ENCODE measurements around the gene PDCD11.
A peak's percentile ranks its signal among the peaks of the same experiment; 100 is the strongest.

Gene PDCD11

DNA sequence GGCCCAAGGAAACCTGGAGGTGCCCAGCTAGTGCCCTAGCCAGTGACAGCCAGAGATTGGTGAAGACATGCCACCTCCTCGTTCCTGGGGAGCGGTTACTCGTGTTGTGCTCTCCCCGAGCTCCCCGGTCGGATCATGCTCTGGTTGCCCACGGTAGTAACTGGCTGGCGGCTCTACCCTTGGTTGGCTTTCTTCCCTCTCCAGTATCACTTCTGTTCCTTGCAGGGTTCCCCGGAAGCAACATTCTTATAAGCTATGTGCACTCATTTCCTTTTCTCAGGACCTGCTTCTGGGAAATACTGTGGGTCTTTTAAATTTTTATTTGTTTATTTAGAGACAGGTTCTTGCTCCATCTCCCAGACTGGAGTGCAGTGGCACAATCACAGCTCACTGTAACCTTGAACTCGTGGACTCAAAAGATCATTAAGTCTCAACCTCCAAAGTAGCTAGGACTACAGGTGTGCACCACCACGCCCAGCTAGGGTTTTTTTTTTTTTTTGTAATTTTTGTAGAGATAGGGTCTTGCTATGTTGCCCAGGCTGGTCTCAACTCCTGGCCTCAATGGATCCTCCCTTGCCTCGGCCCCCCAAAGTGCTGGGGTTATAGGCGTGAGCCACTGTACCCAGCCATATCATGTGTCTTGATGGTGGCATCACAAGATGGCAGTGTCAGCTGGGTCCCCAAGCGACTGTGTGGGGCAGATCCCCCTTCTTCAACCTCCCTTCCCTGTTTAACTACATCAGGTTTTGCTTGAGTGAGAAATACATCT lies 69.2 kb downstream of the PDCD11 start:
- H3K27ac Mint-ChIP-seq = no peak overlapping the region
- peaks cover 0 to under 1% of the 10 kb centered on the region in 2 donors for H3K9me3 Mint-ChIP-seq
- no peaks in the 10 kb centered on the region for H3K27me3 Mint-ChIP-seq
- no peak overlapping the region for H3K4me3 Mint-ChIP-seq
- H3K36me3 Mint-ChIP-seq = peaks cover 0 to 2% of the 10 kb centered on the region in 2 donors
- no peak for DNase-seq
- H3K4me1 Mint-ChIP-seq = peaks cover 25 to 33% of the 10 kb centered on the region in 2 donors
- no peak for ATAC-seq (replicated peaks)

GRCh38 chr10:103466734-103467133 lies 70.3 kb downstream of the PDCD11 start:
- H3K4me1 Mint-ChIP-seq = peaks cover 30 to 43% of the 10 kb centered on the region in 2 donors
- no peak overlapping the region for H3K4me3 Mint-ChIP-seq
- peak overlapping the region; percentile 91 for H3K27ac Mint-ChIP-seq
- H3K36me3 Mint-ChIP-seq = peaks cover 0 to 5% of the 10 kb centered on the region in 2 donors
- DNase-seq = no peak
- H3K27me3 Mint-ChIP-seq = no peaks in the 10 kb centered on the region
- peaks cover 0 to 3% of the 10 kb centered on the region in 2 donors for H3K9me3 Mint-ChIP-seq
- no peak for ATAC-seq (replicated peaks)

DNA sequence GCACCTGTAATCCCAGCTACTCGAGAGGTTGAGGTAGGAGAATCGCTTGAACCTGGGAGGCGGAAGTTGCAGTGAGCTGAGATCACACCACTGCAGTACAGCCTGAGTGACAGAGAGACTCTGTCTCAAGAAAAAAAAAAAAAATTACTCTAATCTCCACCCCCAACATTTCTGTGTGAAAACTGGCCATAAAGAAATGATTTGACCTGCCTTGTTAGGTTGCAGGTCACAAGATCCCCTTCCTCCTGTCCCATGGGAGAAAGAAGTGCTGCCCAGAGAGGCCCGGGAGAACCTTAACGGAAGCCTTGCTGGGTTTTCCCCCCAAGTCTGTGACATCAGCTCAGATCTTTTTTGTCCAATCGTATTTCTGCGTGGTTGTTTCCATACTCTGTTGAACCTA lies 71.0 kb downstream of the PDCD11 start:
- Mint-ChIP-seq H3K27me3 (no peaks in the 10 kb centered on the region), H3K4me3 (peak overlapping the region in 1 of 2 donors; percentile 15), H3K36me3 (peaks cover 0 to 5% of the 10 kb centered on the region in 2 donors), H3K27ac (peak overlapping the region; percentile 91), H3K9me3 (peaks cover 0 to 3% of the 10 kb centered on the region in 2 donors), H3K4me1 (peaks cover 34 to 49% of the 10 kb centered on the region in 2 donors)
- DNase-seq = peak; percentile 45
- ATAC-seq (replicated peaks) = peak in 1 of 2 donors; percentile 26

- peaks cover 0 to 3% of the 10 kb centered on the region in 2 donors for H3K9me3 Mint-ChIP-seq
- ATAC-seq (replicated peaks) (no peak), DNase-seq (no peak)
- H3K27me3 Mint-ChIP-seq = no peaks in the 10 kb centered on the region
- no peak overlapping the region for H3K4me3 Mint-ChIP-seq
- peaks cover 0 to 5% of the 10 kb centered on the region in 2 donors for H3K36me3 Mint-ChIP-seq
- peaks cover 38 to 52% of the 10 kb centered on the region in 2 donors for H3K4me1 Mint-ChIP-seq
- peak overlapping the region; percentile 0 for H3K27ac Mint-ChIP-seq
These were observed 72.8 kb downstream of the PDCD11 start for GRCh38 chr10:103469201-103469600.

GRCh38 chr10:103470761-103471653 lies 74.6 kb downstream of the PDCD11 start:
- H3K4me1 Mint-ChIP-seq = peaks cover 38 to 52% of the 10 kb centered on the region in 2 donors
- peak overlapping the region; percentile 94 for H3K27ac Mint-ChIP-seq
- peak; percentile 68 for DNase-seq
- H3K27me3 Mint-ChIP-seq = no peaks in the 10 kb centered on the region
- peaks cover 0 to 5% of the 10 kb centered on the region in 2 donors for H3K36me3 Mint-ChIP-seq
- H3K4me3 Mint-ChIP-seq = peak overlapping the region; percentile 71 to 77
- ATAC-seq (replicated peaks) = peak; percentile 81 to 85
- H3K9me3 Mint-ChIP-seq = peaks cover 0 to 3% of the 10 kb centered on the region in 2 donors

DNA sequence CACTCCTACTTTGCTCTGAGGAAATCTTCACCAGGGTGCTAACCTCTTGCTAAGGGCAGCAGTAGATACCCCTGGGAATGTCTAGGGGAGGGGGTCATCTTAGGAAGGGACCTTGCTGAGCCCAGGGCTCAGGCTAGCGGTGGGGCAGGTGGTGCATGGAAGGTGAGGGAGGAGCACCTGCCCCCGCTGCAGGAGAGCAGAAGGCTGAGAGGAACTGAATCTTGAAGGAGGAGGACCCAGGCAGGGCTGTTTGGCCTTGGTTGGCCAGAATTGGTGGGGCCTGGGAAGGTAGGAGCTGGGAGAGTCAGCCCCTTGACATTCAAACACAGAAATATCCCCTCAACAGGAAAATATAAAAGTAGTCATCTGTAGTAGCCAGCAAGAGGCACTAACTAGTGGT lies 75.6 kb downstream of the PDCD11 start:
- Mint-ChIP-seq H3K9me3 (peaks cover 0 to 3% of the 10 kb centered on the region in 2 donors), H3K27me3 (no peaks in the 10 kb centered on the region), H3K27ac (peak overlapping the region; percentile 94), H3K4me1 (peaks cover 32 to 49% of the 10 kb centered on the region in 2 donors), H3K4me3 (peak overlapping the region; percentile 71 to 77), H3K36me3 (peaks cover 0 to 5% of the 10 kb centered on the region in 2 donors)
- peak; percentile 55 to 56 for ATAC-seq (replicated peaks)
- peak; percentile 60 for DNase-seq

GRCh38 chr10:103473261-103473671 lies 76.8 kb downstream of the PDCD11 start:
- H3K36me3 Mint-ChIP-seq = peaks cover 0 to 5% of the 10 kb centered on the region in 2 donors
- no peak for DNase-seq
- H3K4me1 Mint-ChIP-seq = peaks cover 23 to 36% of the 10 kb centered on the region in 2 donors
- no peak overlapping the region for H3K4me3 Mint-ChIP-seq
- no peak for ATAC-seq (replicated peaks)
- no peak overlapping the region for H3K27ac Mint-ChIP-seq
- peaks cover 0 to 3% of the 10 kb centered on the region in 2 donors for H3K9me3 Mint-ChIP-seq
- H3K27me3 Mint-ChIP-seq = peaks cover 0 to 4% of the 10 kb centered on the region in 2 donors

DNA sequence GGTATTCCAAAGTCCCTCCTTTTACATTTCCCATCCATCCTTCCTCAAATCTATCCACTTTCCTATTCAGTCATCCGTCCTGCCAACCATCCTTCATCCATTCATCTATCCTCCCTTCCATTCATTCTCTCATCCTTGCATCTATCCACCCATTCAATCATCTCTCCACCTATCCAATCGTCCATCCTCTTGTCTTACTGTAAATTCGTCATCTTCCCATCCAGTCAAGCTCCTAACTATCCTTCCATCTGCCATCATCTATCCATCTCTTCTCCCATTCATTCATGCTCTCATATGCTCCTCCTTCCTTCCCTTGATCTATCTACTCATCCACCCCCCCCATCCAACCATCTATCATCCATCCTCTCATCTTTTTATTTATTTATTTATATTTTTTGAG lies 77.7 kb downstream of the PDCD11 start:
- Mint-ChIP-seq H3K27me3 (peaks cover 0 to 6% of the 10 kb centered on the region in 2 donors), H3K27ac (no peak overlapping the region), H3K4me1 (peaks cover 22 to 33% of the 10 kb centered on the region in 2 donors), H3K9me3 (peaks cover 0 to 3% of the 10 kb centered on the region in 2 donors), H3K4me3 (no peak overlapping the region), H3K36me3 (peaks cover 0 to 5% of the 10 kb centered on the region in 2 donors)
- no peak for ATAC-seq (replicated peaks)
- no peak for DNase-seq

DNA sequence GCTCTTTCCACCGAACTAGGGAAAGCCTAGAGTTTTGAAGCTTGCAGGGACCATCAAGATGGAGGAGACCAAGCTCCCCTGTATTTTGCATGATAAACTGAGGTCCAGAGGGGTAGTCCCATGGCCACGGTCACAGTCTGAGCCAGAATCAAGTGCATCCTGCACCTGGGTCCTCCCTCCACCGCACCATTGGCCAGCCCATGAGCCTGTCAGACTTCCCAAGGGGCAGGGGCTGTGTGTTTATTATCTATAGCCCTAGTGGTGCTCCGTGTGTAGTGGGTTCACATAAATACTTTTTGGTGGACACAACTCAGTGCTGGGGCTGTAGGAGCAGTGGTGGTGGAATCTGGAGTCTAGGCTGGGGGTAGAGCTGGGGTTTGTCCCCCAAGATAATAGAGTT lies 79.0 kb downstream of the PDCD11 start:
- Mint-ChIP-seq H3K27ac (no peak overlapping the region), H3K36me3 (peaks cover 0 to 4% of the 10 kb centered on the region in 2 donors), H3K9me3 (peaks cover 0 to 3% of the 10 kb centered on the region in 2 donors), H3K27me3 (peaks cover 0 to 6% of the 10 kb centered on the region in 2 donors), H3K4me1 (peaks cover 15 to 24% of the 10 kb centered on the region in 2 donors), H3K4me3 (no peak overlapping the region)
- no peak for ATAC-seq (replicated peaks)
- no peak for DNase-seq

GRCh38 chr10:103476046-103476768 lies 79.8 kb downstream of the PDCD11 start:
- Mint-ChIP-seq H3K27me3 (peaks cover 0 to 6% of the 10 kb centered on the region in 2 donors), H3K4me3 (no peak overlapping the region), H3K36me3 (no peaks in the 10 kb centered on the region), H3K4me1 (peaks cover 8 to 16% of the 10 kb centered on the region in 2 donors), H3K9me3 (no peaks in the 10 kb centered on the region), H3K27ac (no peak overlapping the region)
- DNase-seq (no peak), ATAC-seq (replicated peaks) (no peak)

DNA sequence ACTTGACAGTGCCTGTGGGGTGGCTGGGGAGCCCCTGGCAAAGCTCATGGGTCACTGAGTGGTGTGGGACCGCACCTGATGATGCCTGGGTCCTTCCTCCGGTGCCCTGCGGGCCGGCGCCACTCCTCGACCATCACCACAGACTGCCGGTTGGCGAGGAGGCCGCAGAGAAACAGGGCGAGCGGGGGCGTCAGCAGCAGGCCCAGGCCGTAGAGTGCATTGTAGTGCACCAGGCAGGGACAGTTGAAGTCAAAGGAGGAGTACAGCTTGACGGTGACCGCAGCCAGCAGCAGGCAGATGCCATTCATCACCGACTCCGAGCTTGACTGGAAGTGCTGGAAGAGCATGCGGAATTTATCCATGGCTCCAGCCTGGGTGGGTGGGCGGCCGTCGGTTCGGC lies 82.2 kb downstream of the PDCD11 start:
- H3K27ac Mint-ChIP-seq = no peak overlapping the region
- H3K27me3 Mint-ChIP-seq = peaks cover 0 to 6% of the 10 kb centered on the region in 2 donors
- ATAC-seq (replicated peaks) (no peak), DNase-seq (no peak)
- peaks cover 7 to 8% of the 10 kb centered on the region in 2 donors for H3K4me1 Mint-ChIP-seq
- no peaks in the 10 kb centered on the region for H3K9me3 Mint-ChIP-seq
- H3K4me3 Mint-ChIP-seq = no peak overlapping the region
- H3K36me3 Mint-ChIP-seq = no peaks in the 10 kb centered on the region

DNA sequence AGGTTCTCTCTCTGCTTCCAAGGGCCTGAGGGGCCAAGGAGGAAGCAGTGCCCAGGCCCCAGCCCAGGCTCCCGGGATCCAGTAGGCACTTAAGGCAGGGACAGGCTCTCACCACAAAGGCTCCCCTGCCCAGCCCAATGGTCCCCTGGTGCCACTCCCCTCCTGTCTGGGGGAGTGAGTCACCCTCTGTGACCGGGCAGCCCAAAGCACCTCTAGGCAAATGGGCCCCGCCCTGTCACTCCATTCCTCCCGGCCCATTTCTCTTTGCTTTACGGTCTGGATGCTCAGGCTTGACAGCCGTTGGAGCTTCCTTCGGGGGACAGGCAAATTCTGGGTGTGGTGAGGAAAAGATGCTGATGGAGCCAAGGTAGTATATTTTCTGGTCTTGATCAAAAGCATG lies 82.7 kb downstream of the PDCD11 start, which contains the start of gene CALHM3:
TSS of gene CALHM3 (minus strand) at position 106 of the 400 bp plus-strand sequence. CDS start 208 bp downstream, outside the sequence.
- DNase-seq = no peak
- peaks cover 0 to 6% of the 10 kb centered on the region in 2 donors for H3K27me3 Mint-ChIP-seq
- H3K4me1 Mint-ChIP-seq = peaks cover 5 to 8% of the 10 kb centered on the region in 2 donors
- no peak within 1 kb of the TSS for H3K4me3 Mint-ChIP-seq
- peak within 1 kb of the TSS; percentile 9 for H3K27ac Mint-ChIP-seq
- no peaks in the 10 kb centered on the region for H3K9me3 Mint-ChIP-seq
- H3K36me3 Mint-ChIP-seq = no peaks in the 10 kb centered on the region
- ATAC-seq (replicated peaks) = no peak

GRCh38 chr10:103480521-103480920 lies 84.1 kb downstream of the PDCD11 start:
- H3K27ac Mint-ChIP-seq = no peak overlapping the region
- ATAC-seq (replicated peaks) = no peak

More at GRCh38 chr10:103480521-103480920, 84.1 kb downstream of the PDCD11 start:
- peaks cover 0 to 7% of the 10 kb centered on the region in 2 donors for H3K27me3 Mint-ChIP-seq
- DNase-seq = no peak
- H3K4me1 Mint-ChIP-seq = peaks cover 4 to 10% of the 10 kb centered on the region in 2 donors
- H3K36me3 Mint-ChIP-seq = no peaks in the 10 kb centered on the region
- no peaks in the 10 kb centered on the region for H3K9me3 Mint-ChIP-seq
- H3K4me3 Mint-ChIP-seq = no peak overlapping the region
